Thyroid gland (tissue), 4 donors: ENCODE results near the gene HRH3. TPM values are rescaled to one million over a fixed set of nuclear protein-coding genes. Genes with fewer than 3 reads are reported as not detected.

Experiments used
- DNase-seq, 2 donors: peaks; one replicate each; pipeline ENCODE4 v3.0.0-alpha.2; 2019
- H3K27ac ChIP-seq, 3 donors: fragments of 200-600 bp; sonication (generic); 1 replicate in 2 of 3; 2 replicates in 1 of 3; pipeline ENCODE4 v1.5.1; 2016 to 2019; ENCODE audit warnings: mild to moderate bottlenecking in 1 of 3, moderate library complexity in 1 of 3
- H3K27me3 ChIP-seq: fragments of 200-600 bp; sonication (generic); one replicate; pipeline ENCODE4 v1.5.1; 2019
- H3K36me3 ChIP-seq, 2 donors: fragments of 200-600 bp; sonication (generic); one replicate each; pipeline ENCODE4 v1.5.1; 2016 to 2019
- H3K4me1 ChIP-seq, 2 donors: fragments of 200-600 bp; sonication (generic); one replicate each; pipeline ENCODE4 v1.5.1; 2017 to 2019
- H3K4me3 ChIP-seq, 3 donors: fragments of 200-600 bp; sonication (generic); replicated peaks in 1 of 3; 1 replicate in 2 of 3; 2 replicates in 1 of 3; pipeline ENCODE4 v1.5.1; 2016; ENCODE audit warnings: mild to moderate bottlenecking in 1 of 3
- H3K9me3 ChIP-seq: fragments of 200-600 bp; sonication (generic); one replicate; pipeline ENCODE4 v1.5.1; 2017
- POLR2A ChIP-seq, 2 donors: fragments of 450-650 bp; IDR thresholded peaks; one replicate each; pipeline ENCODE4 v1.6.1; 2017; ENCODE audit warnings: antibody characterized with exemption in 2 of 2, mild to moderate bottlenecking in 2 of 2, moderate library complexity in 1 of 2
- WGBS, 2 donors: methylation state at CpG; one replicate each; pipeline ENCODE4 v1.1.5; 2017; 5-methylcytosine and 5-hydroxymethylcytosine counted together
- intact Hi-C: fragments of 100-400 bp; cut with DNase I; formaldehyde crosslinking; loops from one replicate; pipeline ENCODE4 v1.15.1; 2023
- total RNA-seq, 4 donors: library from RNA; depleted of rRNA; stranded (reverse); fragments of >200 nt; gene quantifications; one replicate each; pipeline ENCODE4 v1.2.3, GENCODE V29; 2016
- TF ChIP-seq, protein P1 (sequence below), 6 experiments: fragments of 200-600 bp in 3 of 6; fragments of 450-650 bp in 3 of 6; sonication (generic) in 3 of 6; IDR thresholded peaks; one replicate each; pipeline ENCODE4 v1.5.1; 2016 to 2019; ENCODE audit warnings: antibody characterized with exemption in 6 of 6, mild to moderate bottlenecking in 2 of 6, inconsistent platforms in 1 of 6, moderate library complexity in 1 of 6

The HRH3 gene
- total RNA-seq, 4 donors from 2014 or later: not detected

GRCh38 chr20:62175711-62176110 lies 44.4 kb downstream of the HRH3 start:
- H3K27ac ChIP-seq: no peak overlapping the region
- DNase-seq: no peak
- no peaks in the 10 kb centered on the region for H3K27me3 ChIP-seq
- H3K4me1 ChIP-seq: no peaks in the 10 kb centered on the region
- peaks cover 14% of the 10 kb centered on the region in 2 donors for H3K36me3 ChIP-seq
- TF ChIP-seq, protein P1, sequence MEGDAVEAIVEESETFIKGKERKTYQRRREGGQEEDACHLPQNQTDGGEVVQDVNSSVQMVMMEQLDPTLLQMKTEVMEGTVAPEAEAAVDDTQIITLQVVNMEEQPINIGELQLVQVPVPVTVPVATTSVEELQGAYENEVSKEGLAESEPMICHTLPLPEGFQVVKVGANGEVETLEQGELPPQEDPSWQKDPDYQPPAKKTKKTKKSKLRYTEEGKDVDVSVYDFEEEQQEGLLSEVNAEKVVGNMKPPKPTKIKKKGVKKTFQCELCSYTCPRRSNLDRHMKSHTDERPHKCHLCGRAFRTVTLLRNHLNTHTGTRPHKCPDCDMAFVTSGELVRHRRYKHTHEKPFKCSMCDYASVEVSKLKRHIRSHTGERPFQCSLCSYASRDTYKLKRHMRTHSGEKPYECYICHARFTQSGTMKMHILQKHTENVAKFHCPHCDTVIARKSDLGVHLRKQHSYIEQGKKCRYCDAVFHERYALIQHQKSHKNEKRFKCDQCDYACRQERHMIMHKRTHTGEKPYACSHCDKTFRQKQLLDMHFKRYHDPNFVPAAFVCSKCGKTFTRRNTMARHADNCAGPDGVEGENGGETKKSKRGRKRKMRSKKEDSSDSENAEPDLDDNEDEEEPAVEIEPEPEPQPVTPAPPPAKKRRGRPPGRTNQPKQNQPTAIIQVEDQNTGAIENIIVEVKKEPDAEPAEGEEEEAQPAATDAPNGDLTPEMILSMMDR (IDR thresholded peaks at IDR 0.05): no peak
- TF ChIP-seq POLR2A (IDR thresholded peaks at IDR 0.05): no peak
- intact Hi-C loops: no loop called here
- no peak overlapping the region for H3K4me3 ChIP-seq
- WGBS, 2 donors: 91 to 97% methylated on average over 10 of the region's 10 CpGs
- no peaks in the 10 kb centered on the region for H3K9me3 ChIP-seq

DNA sequence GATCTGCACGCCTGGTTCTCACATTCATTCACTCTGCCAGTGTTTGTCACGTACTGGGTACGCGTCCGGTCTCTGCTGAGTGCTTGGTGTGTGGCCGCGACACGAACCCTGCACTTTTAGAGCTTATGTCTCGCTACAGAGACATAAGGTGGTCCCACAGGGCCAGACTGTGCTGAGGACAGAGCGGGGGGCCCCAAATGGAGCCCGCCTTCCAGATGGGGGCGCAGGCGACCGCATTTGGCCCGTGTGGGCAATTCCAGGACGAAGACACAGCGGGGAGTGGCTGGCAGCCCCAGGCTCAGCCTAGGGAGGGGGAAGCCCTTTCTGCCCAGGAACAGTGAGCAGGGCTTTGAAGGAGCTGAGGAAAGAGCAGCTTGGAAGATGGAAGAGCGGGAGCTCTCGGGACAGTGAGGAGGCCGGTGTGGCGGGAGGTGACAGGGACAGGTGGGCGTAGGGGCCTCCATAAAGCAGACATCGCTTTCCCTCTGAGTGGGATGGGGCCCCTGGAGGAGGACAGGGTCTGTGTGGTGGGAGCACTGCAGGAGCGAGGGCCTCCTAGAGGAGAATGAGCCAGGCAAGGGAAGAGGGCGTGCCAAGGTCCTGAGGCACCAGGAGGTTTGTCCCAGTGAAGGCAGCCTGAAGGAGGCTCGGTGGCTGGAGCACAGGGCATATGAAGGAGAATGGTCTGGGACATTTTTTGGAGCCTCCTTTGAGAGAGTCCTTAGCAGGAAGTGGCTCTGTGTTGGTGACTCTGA lies 45.0 kb downstream of the HRH3 start:
- H3K27me3 ChIP-seq: no peaks in the 10 kb centered on the region
- intact Hi-C loops: no loop called here
- 96% methylated on average over 26 of the region's 26 CpGs for WGBS, 2 donors
- H3K9me3 ChIP-seq: no peaks in the 10 kb centered on the region
- H3K27ac ChIP-seq: no peak overlapping the region
- TF ChIP-seq, protein P1 (IDR thresholded peaks at IDR 0.05): no peak
- TF ChIP-seq POLR2A (IDR thresholded peaks at IDR 0.05): no peak
- H3K36me3 ChIP-seq: peaks cover 14% of the 10 kb centered on the region in 2 donors
- H3K4me1 ChIP-seq: no peaks in the 10 kb centered on the region
- H3K4me3 ChIP-seq: no peak overlapping the region
- no peak for DNase-seq

- H3K9me3 ChIP-seq: no peaks in the 10 kb centered on the region
Measured at GRCh38 chr20:62174021-62174804, 45.9 kb downstream of the HRH3 start.

DNA sequence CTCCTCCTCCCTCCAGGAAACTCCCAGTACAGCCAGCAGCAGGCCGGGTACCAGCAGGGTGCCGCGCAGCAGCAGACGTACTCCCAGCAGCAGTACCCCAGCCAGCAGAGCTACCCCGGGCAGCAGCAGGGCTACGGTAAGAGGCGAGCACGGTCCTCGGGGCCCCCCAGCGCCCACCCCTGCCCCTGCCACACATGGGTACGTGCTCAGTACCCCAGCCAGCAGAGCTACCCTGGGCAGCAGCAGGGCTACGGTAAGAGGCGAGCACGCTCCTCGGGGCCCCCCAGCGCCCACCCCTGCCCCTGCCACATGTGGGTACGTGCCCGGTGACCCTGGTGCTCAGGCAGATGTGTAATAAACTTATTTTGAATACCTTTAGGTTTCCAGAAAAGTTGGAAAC lies 47.4 kb downstream of the HRH3 start:
- H3K36me3 ChIP-seq: peaks cover 8 to 10% of the 10 kb centered on the region in 2 donors
- H3K4me3 ChIP-seq: no peak overlapping the region
- no peaks in the 10 kb centered on the region for H3K27me3 ChIP-seq
- intact Hi-C loops: no loop called here
- H3K4me1 ChIP-seq: no peaks in the 10 kb centered on the region
- H3K27ac ChIP-seq: no peak overlapping the region
- no peak for DNase-seq
- H3K9me3 ChIP-seq: no peaks in the 10 kb centered on the region
- WGBS, 2 donors: 96 to 100% methylated on average over 3 to 17 of the region's 18 CpGs
- TF ChIP-seq, protein P1 (IDR thresholded peaks at IDR 0.05): no peak
- no peak for TF ChIP-seq POLR2A (IDR thresholded peaks at IDR 0.05)

More at GRCh38 chr20:62174021-62174804, 45.9 kb downstream of the HRH3 start:
- H3K4me3 ChIP-seq: no peak overlapping the region
- no peaks in the 10 kb centered on the region for H3K27me3 ChIP-seq
- 92 to 94% methylated on average over 28 of the region's 28 CpGs for WGBS, 2 donors
- DNase-seq: no peak
- no peak overlapping the region for H3K27ac ChIP-seq
- intact Hi-C loops: no loop called here
- no peak for TF ChIP-seq POLR2A (IDR thresholded peaks at IDR 0.05)
- TF ChIP-seq, protein P1 (IDR thresholded peaks at IDR 0.05): no peak
- peaks cover 12 to 13% of the 10 kb centered on the region in 2 donors for H3K36me3 ChIP-seq
- H3K4me1 ChIP-seq: no peaks in the 10 kb centered on the region

DNA sequence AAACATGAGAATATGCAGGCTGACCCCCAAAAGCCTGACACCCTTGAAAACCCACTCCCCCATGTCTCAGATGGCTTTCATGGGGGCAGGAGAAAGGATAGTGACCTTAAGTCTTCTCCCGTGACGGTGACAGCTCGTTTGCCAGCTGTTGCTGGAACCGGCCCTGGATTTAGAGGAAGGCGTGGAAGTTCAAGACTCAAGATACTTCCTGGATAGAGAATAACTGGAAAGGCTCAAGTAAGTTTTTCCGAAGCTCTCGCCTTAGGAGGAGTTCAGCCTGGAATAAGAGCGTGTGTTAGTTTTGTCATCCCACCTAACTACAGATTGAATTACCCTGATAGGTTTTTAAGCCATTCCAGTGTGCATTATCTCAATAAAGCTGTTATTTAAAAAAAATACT lies 48.8 kb downstream of the HRH3 start:
- TF ChIP-seq, protein P1 (IDR thresholded peaks at IDR 0.05): no peak
- no peak for TF ChIP-seq POLR2A (IDR thresholded peaks at IDR 0.05)
- DNase-seq: no peak
- Histone ChIP-seq H3K27me3 (no peaks in the 10 kb centered on the region), H3K9me3 (no peaks in the 10 kb centered on the region), H3K27ac (no peak overlapping the region), H3K4me1 (no peaks in the 10 kb centered on the region), H3K4me3 (no peak overlapping the region), H3K36me3 (peaks cover 9 to 14% of the 10 kb centered on the region in 2 donors)
- 83 to 88% methylated on average over 8 of the region's 8 CpGs for WGBS, 2 donors
- intact Hi-C loops: no loop called here
